Activated naive CD4-positive, alpha-beta T cell treated with anti-CD3 and anti-CD28 coated beads for 36 hours (primary cell): ENCODE measurements around the gene PRKN. TPM values are rescaled to one million over a fixed set of nuclear protein-coding genes. Genes with fewer than 3 reads are reported as not detected.

Experiments
- CTCF ChIA-PET: fragments of 350-600 bp; sonication (Branson Sonifier 250); formaldehyde crosslinking; loops from one replicate; lab custom pipeline; 2021; ENCODE audit warnings: antibody characterized with exemption; lab: Charles Lee
- DNase-seq: peaks from one replicate; pipeline ENCODE4 v3.0.0-alpha.2; 2020
- H3K27ac Mint-ChIP-seq: one replicate; pipeline ENCODE4 v1.8.0; 2021; ENCODE audit warnings: mild to moderate bottlenecking, mixed read lengths
- H3K27me3 Mint-ChIP-seq: one replicate; pipeline ENCODE4 v1.8.0; 2021; ENCODE audit warnings: low read depth, mixed read lengths
- H3K36me3 Mint-ChIP-seq: one replicate; pipeline ENCODE4 v1.8.0; 2021; ENCODE audit warnings: low read depth, mixed read lengths
- H3K4me1 Mint-ChIP-seq: one replicate; pipeline ENCODE4 v1.8.0; 2021; ENCODE audit warnings: low read depth, mixed read lengths
- H3K4me3 Mint-ChIP-seq: one replicate; pipeline ENCODE4 v1.8.0; 2021; ENCODE audit warnings: mild to moderate bottlenecking, moderate library complexity, mixed read lengths
- H3K9me3 Mint-ChIP-seq: one replicate; pipeline ENCODE4 v1.8.0; 2021; ENCODE audit warnings: mixed read lengths
- intact Hi-C: fragments of 100-400 bp; cut with micrococcal nuclease; formaldehyde crosslinking; loops from one replicate; pipeline ENCODE4 v1.15.1; 2023
- total RNA-seq, 2 experiments: library from RNA; stranded (reverse); gene quantifications; one replicate each; pipeline ENCODE4 v1.2.3, GENCODE V29; 2021

Gene PRKN
- total RNA-seq, 2 experiments from 2014 or later = 0.33 to 0.72 TPM

- no peaks in the 10 kb centered on the region for H3K27me3 Mint-ChIP-seq
- no peak overlapping the region for H3K4me3 Mint-ChIP-seq
- H3K27ac Mint-ChIP-seq = no peak overlapping the region
- peaks cover 5% of the 10 kb centered on the region for H3K36me3 Mint-ChIP-seq
- intact Hi-C loops = no loop called here
- H3K4me1 Mint-ChIP-seq = no peaks in the 10 kb centered on the region
- peaks cover 14% of the 10 kb centered on the region for H3K9me3 Mint-ChIP-seq
- CTCF ChIA-PET = interaction anchor here (0.5 kb wide), 1 partner anchor 28 kb away, joined by 4 read pairs; no protein-coding TSS in a partner anchor
- DNase-seq = no peak
Measured at GRCh38 chr6:162074641-162075275, 652.8 kb downstream of the PRKN start.

GRCh38 chr6:162070639-162071038, 656.9 kb downstream of the PRKN start:
- intact Hi-C loops = no loop called here
- Mint-ChIP-seq H3K36me3 (peaks cover 5% of the 10 kb centered on the region), H3K27ac (no peak overlapping the region), H3K4me3 (no peak overlapping the region), H3K4me1 (no peaks in the 10 kb centered on the region), H3K9me3 (peaks cover 21% of the 10 kb centered on the region), H3K27me3 (no peaks in the 10 kb centered on the region)
- CTCF ChIA-PET = no interaction called here
- no peak for DNase-seq

GRCh38 chr6:162069995-162070394, 657.6 kb downstream of the PRKN start:
- Mint-ChIP-seq H3K36me3 (peaks cover 5% of the 10 kb centered on the region), H3K4me1 (no peaks in the 10 kb centered on the region), H3K27me3 (no peaks in the 10 kb centered on the region), H3K27ac (no peak overlapping the region), H3K4me3 (no peak overlapping the region), H3K9me3 (peaks cover 21% of the 10 kb centered on the region)
- DNase-seq = no peak
- intact Hi-C loops = no loop called here
- CTCF ChIA-PET = no interaction called here

GRCh38 chr6:162068340-162068739, 659.2 kb downstream of the PRKN start:
- intact Hi-C loops = no loop called here
- no peaks in the 10 kb centered on the region for H3K4me1 Mint-ChIP-seq

GRCh38 chr6:162063666-162064065, 663.9 kb downstream of the PRKN start:
- no peak for DNase-seq
- Mint-ChIP-seq H3K36me3 (peaks cover 1% of the 10 kb centered on the region), H3K9me3 (peaks cover 8% of the 10 kb centered on the region), H3K27ac (no peak overlapping the region), H3K27me3 (no peaks in the 10 kb centered on the region), H3K4me3 (no peak overlapping the region), H3K4me1 (no peaks in the 10 kb centered on the region)
- intact Hi-C loops = no loop called here
- CTCF ChIA-PET = no interaction called here

More at GRCh38 chr6:162068340-162068739, 659.2 kb downstream of the PRKN start:
- no peak overlapping the region for H3K4me3 Mint-ChIP-seq
- H3K27me3 Mint-ChIP-seq = no peaks in the 10 kb centered on the region
- CTCF ChIA-PET = no interaction called here
- H3K27ac Mint-ChIP-seq = no peak overlapping the region
- peaks cover 16% of the 10 kb centered on the region for H3K9me3 Mint-ChIP-seq
- DNase-seq = no peak
- peaks cover 5% of the 10 kb centered on the region for H3K36me3 Mint-ChIP-seq

GRCh38 chr6:162058281-162058875, 669.2 kb downstream of the PRKN start:
- no peaks in the 10 kb centered on the region for H3K27me3 Mint-ChIP-seq
- no peak overlapping the region for H3K4me3 Mint-ChIP-seq
- H3K36me3 Mint-ChIP-seq = peaks cover 5% of the 10 kb centered on the region
- intact Hi-C loops = no loop called here
- peaks cover 3% of the 10 kb centered on the region for H3K9me3 Mint-ChIP-seq
- CTCF ChIA-PET = no interaction called here
- no peaks in the 10 kb centered on the region for H3K4me1 Mint-ChIP-seq
- no peak for DNase-seq
- H3K27ac Mint-ChIP-seq = no peak overlapping the region

- CTCF ChIA-PET = interaction anchor here (0.8 kb wide), 1 partner anchor 287 kb away, joined by 3 read pairs; no protein-coding TSS in a partner anchor
- H3K4me1 Mint-ChIP-seq = no peaks in the 10 kb centered on the region
- peaks cover 3% of the 10 kb centered on the region for H3K9me3 Mint-ChIP-seq
- intact Hi-C loops = no loop called here
- no peak overlapping the region for H3K4me3 Mint-ChIP-seq
- no peaks in the 10 kb centered on the region for H3K27me3 Mint-ChIP-seq
- peaks cover 5% of the 10 kb centered on the region for H3K36me3 Mint-ChIP-seq
- DNase-seq = no peak
- H3K27ac Mint-ChIP-seq = no peak overlapping the region
Measured at GRCh38 chr6:162056745-162057144, 670.8 kb downstream of the PRKN start.

GRCh38 chr6:162056061-162056460, 671.5 kb downstream of the PRKN start:
- no peak for DNase-seq
- Mint-ChIP-seq H3K27me3 (no peaks in the 10 kb centered on the region), H3K27ac (no peak overlapping the region), H3K36me3 (peaks cover 5% of the 10 kb centered on the region), H3K4me3 (no peak overlapping the region), H3K9me3 (peaks cover 3% of the 10 kb centered on the region), H3K4me1 (no peaks in the 10 kb centered on the region)
- intact Hi-C loops = no loop called here
- CTCF ChIA-PET = interaction anchor here (0.8 kb wide), 1 partner anchor 287 kb away, joined by 3 read pairs; no protein-coding TSS in a partner anchor

- Mint-ChIP-seq H3K9me3 (peaks cover 3% of the 10 kb centered on the region), H3K36me3 (peaks cover 5% of the 10 kb centered on the region), H3K4me1 (no peaks in the 10 kb centered on the region), H3K4me3 (no peak overlapping the region), H3K27me3 (no peaks in the 10 kb centered on the region), H3K27ac (no peak overlapping the region)
- intact Hi-C loops = no loop called here
- CTCF ChIA-PET = no interaction called here
- DNase-seq = no peak
Measured at GRCh38 chr6:162055365-162055764, 672.2 kb downstream of the PRKN start.

GRCh38 chr6:162053084-162053483, 674.5 kb downstream of the PRKN start:
- Mint-ChIP-seq H3K27ac (no peak overlapping the region), H3K36me3 (peaks cover 5% of the 10 kb centered on the region), H3K9me3 (peaks cover 3% of the 10 kb centered on the region), H3K27me3 (no peaks in the 10 kb centered on the region), H3K4me1 (no peaks in the 10 kb centered on the region), H3K4me3 (no peak overlapping the region)
- CTCF ChIA-PET = no interaction called here
- DNase-seq = no peak
- intact Hi-C loops = no loop called here

GRCh38 chr6:162050579-162050978, 677.0 kb downstream of the PRKN start:
- Mint-ChIP-seq H3K27ac (no peak overlapping the region), H3K4me3 (no peak overlapping the region), H3K4me1 (no peaks in the 10 kb centered on the region), H3K9me3 (peaks cover 2% of the 10 kb centered on the region), H3K27me3 (no peaks in the 10 kb centered on the region), H3K36me3 (peaks cover 3% of the 10 kb centered on the region)
- CTCF ChIA-PET = no interaction called here
- no peak for DNase-seq
- intact Hi-C loops = no loop called here

- intact Hi-C loops = no loop called here
- no peak overlapping the region for H3K27ac Mint-ChIP-seq
- H3K4me3 Mint-ChIP-seq = no peak overlapping the region
- H3K9me3 Mint-ChIP-seq = peaks cover 7% of the 10 kb centered on the region
- no peaks in the 10 kb centered on the region for H3K27me3 Mint-ChIP-seq
- CTCF ChIA-PET = interaction anchor here (0.7 kb wide), 1 partner anchor 1110 kb away, joined by 3 read pairs; no protein-coding TSS in a partner anchor
- DNase-seq = no peak
- H3K4me1 Mint-ChIP-seq = no peaks in the 10 kb centered on the region
- peaks cover 2% of the 10 kb centered on the region for H3K36me3 Mint-ChIP-seq
Measured at GRCh38 chr6:162046324-162046723, 681.2 kb downstream of the PRKN start.

- intact Hi-C loops = no loop called here
- no peaks in the 10 kb centered on the region for H3K27me3 Mint-ChIP-seq
- H3K9me3 Mint-ChIP-seq = peaks cover 5% of the 10 kb centered on the region
- CTCF ChIA-PET = interaction anchor here (0.6 kb wide), 1 partner anchor 1366 kb away, joined by 4 read pairs; no protein-coding TSS in a partner anchor
- no peaks in the 10 kb centered on the region for H3K36me3 Mint-ChIP-seq
- no peak for DNase-seq
- no peak overlapping the region for H3K4me3 Mint-ChIP-seq
- H3K4me1 Mint-ChIP-seq = peaks cover 6% of the 10 kb centered on the region
- no peak overlapping the region for H3K27ac Mint-ChIP-seq
Measured at GRCh38 chr6:162032620-162033019, 694.9 kb downstream of the PRKN start.
